GM12891 (cell line): Measurements from ENCODE around the gene SFN.

Source experiments
- DNase-seq: peaks from one replicate; pipeline ENCODE4 v3.0.0; 2011; ENCODE audit warnings: low spot score; ENCODE audit not compliant: insufficient read length
- FAIRE-seq: peaks from 2 replicates; lab custom pipeline; 2011; peaks lifted over from hg19 to GRCh38; lab: Jason Lieb, UNC
- PAX5 ChIP-seq: IDR thresholded peaks from 2 replicates; pipeline ENCODE4 v1.6.1; 2011; ENCODE audit warnings: low read length, moderate library complexity, mild to moderate bottlenecking; ENCODE audit not compliant: insufficient read depth, severe bottlenecking
- POLR2A ChIP-seq: IDR thresholded peaks from 2 replicates; pipeline ENCODE4 v1.6.1; 2011; ENCODE audit warnings: low read depth, low read length, control low read depth
- POLR2AphosphoS5 ChIP-seq: IDR thresholded peaks from 2 replicates; pipeline ENCODE4 v1.6.1; 2011; ENCODE audit warnings: low read depth, low read length, control low read depth
- POU2F2 ChIP-seq: IDR thresholded peaks from 2 replicates; pipeline ENCODE4 v1.6.1; 2011; ENCODE audit warnings: low read depth, mild to moderate bottlenecking, control low read depth, low read length, moderate library complexity
- SPI1 ChIP-seq: IDR thresholded peaks from 2 replicates; pipeline ENCODE4 v1.6.1; 2011; ENCODE audit warnings: low read depth, low read length, control low read depth
- TAF1 ChIP-seq: IDR thresholded peaks from 2 replicates; pipeline ENCODE4 v1.6.1; 2011; ENCODE audit warnings: low read depth, low read length, control low read depth

SFN gene

DNA sequence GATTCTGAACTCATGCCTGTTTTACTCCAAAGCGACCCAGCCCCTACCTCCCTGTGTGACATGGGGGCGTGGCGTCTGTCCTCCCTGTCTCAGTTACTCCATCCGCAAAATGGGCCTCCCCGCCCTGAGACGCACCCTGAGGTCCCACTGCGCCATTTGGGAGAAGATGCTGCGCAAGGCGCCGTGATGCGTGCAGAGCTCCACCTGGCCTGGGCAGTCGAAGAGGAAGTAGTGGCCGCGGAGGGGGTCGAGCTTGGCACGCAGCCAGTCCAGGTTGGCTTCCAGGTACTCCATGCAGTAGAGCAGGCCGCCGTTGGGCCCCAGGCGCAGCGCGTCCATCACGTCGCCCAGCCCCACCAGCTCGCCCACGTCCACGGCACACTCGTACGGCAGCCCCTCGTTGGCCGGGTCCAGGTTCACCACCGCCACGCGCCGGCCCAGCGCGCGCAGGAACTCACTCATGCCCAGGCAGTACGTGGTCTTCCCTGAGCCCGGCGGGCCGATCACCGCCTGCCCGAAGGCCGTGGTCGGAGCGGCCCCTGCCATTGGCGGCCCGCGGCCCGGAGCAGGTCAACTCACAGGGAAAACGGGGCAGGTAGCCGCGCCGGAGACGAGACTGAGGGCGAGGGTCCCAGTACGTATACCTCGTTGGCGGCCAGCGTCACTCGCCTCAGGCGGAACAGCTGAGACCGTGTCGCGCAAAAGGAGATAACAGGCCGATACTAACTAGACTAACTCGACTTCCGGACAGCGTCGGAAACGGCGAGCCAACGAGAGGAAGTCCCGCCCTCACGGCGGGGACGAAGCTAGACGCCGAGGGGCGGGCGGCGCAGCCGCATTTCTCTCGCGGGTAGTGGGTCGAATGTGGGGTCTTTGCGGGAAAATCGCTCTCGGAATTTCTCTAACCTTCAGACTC, 26.9 kb downstream of the SFN start, which contains the start of gene GPN2:
Gene GPN2, minus strand, starts transcription at position 733 of the 916 bp plus-strand sequence. Its CDS starts 187 bp downstream, at position 546.
- peak; percentile 99 for FAIRE-seq
- peak; percentile 93 for DNase-seq
- TF ChIP-seq SPI1 (peak; percentile 79), POLR2AphosphoS5 (peak; percentile 97), TAF1 (peak; percentile 73), POU2F2 (peak; percentile 64; the same call in 1 of the 2 replicates), POLR2A (peak; percentile 96), PAX5 (no peak)

DNA sequence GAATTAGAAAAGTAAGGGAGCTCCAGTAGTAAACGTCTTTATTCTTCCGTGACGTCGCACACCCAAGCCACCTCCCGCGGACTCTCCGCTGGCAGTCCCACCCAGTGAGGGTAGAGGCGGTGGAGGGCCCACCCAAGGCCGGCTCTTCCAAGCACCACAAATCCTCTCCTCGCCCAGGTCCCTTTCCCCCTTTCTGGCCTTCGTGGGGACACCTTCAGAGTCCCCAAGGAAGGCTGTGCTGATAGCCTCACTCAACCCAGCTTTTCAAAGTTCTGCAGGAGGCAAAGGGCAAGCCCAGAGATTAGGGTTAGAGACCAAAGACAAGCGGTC, 27.5 kb downstream of the SFN start:
- FAIRE-seq (no peak), DNase-seq (no peak)
- TF ChIP-seq PAX5 (no peak), TAF1 (no peak), POLR2A (no peak), POU2F2 (no peak), POLR2AphosphoS5 (no peak), SPI1 (no peak)

DNA sequence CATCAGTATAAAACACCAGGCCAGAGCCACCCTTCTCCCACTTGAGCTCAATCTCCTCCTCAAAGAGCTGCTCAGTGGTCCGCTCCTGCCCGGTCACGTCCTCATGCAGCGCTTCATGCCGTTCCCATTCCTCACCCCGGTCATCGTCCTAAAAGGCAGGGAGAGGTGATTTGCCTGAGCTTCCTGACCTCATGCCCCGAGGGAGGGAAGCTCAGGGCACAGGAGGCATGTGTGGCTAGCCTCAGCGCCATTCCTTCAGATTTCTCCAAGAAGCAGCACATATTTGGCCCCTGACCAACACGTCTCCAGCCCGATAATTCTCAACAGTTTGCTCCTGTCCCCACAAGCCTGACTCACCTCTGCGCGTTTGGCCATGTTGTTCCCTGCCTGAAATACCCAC, 31.3 kb downstream of the SFN start:
- TF ChIP-seq PAX5 (no peak), POLR2AphosphoS5 (no peak)
- no peak for FAIRE-seq
- DNase-seq = no peak

DNA sequence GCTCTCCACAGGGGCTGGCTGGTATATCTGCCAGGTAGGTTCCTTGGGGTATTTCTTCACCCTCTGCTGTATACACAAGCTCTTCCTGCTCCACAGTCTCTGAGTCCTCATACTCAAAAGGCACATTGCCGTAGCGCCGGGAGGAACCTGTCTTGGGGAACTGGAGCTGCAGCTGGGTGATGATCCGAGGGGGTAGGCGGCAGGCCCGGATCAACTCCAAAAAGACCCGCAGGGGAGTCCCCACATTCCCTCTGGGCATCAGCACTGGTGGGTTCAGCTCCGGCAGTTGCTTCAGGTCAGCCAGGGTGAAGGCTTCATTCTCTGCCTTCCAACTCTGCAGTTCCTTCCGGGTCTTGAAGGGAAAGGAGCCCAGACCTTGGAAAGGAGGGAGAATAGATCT, 34.4 kb downstream of the SFN start:
- DNase-seq (no peak), FAIRE-seq (no peak)

DNA sequence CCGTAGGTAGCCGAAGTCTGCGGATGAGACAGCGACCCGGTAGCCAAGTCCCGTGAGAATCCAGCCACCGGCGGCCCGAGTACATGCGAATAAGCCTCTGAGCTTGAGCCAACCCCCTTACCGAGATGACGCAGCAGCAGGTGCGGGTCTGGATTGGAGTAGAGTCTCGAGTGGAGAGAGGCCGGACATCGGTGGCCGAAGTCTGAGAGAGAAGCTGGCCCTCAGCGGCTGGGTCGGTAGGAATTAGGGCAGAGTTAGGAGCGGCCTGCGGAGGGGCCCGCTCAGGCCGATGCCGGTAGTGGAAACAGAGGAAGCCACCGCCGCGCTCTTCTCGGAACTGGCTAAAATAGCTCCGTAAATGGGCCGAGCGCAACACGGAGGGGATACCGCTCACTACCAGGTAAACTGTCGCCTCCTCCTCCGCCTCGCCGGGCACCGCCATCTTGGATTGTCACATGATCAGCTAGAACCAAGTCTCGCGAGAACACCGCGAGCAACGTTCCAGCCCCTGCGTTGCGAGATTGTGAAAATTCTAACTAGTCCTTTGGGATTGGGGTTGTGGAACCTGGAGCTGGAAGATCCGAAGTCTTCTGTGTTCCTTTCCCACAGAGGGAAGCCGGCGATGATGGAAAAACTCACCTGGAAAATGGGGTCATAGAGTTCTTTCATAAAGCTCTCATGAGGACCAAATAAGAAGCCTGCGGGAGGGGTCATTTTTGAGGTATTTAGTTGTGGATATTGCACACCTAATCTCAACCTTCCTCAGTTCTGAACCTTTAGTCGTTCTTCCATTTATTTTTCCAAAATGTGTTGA, 37.3 kb downstream of the SFN start, which contains the start of gene GPATCH3:
Gene GPATCH3, minus strand, starts transcription at position 467 of the 814 bp plus-strand sequence. Its CDS starts 25 bp downstream, at position 442.
- peak; percentile 76 for DNase-seq
- FAIRE-seq = peak; percentile 98
- TF ChIP-seq POLR2AphosphoS5 (peak; percentile 91), POU2F2 (peak; percentile 74), POLR2A (peak; percentile 98), SPI1 (no peak), TAF1 (peak; percentile 99), PAX5 (no peak)

More for the DNA sequence above, 34.4 kb downstream of the SFN start:
- TF ChIP-seq PAX5 (no peak), TAF1 (no peak), POU2F2 (no peak), POLR2AphosphoS5 (no peak), POLR2A (no peak)

DNA sequence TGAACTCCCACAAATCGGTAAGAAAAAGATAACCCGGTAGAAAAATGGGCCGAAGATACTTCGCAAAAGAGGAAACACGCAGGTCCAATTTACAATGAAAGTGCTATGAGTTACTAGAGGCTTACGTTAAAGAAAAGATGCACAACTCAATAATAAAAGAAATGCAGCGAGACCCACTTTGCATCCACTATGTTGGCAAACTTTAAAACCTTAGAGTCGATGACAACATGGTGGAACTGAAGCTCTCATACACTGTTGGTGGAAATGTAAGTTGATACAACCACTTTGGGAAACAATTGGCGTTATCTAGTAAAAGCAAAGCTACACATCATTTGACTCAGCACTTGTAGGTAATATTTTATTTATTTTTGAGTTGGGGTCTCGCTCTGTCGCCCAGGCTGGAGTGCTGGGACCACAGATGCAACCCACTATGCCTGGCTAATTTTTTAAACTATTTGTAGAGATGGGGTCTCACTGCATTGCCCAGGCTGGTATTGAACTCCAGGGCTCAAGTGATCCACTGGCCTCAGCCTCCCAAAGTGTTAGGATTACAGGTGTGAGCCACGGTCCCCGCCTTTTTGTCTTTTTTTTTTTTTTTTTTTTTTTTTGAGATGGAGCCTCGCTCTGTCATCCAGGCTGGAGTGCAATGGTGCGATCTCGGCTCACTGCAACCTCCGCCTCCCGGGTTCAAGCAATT, 38.0 kb downstream of the SFN start:
- DNase-seq (no peak), FAIRE-seq (peak; percentile 26)
- no peak for TF ChIP-seq POLR2A
- no peak for TF ChIP-seq PAX5
- no peak for TF ChIP-seq POU2F2
- TF ChIP-seq TAF1 = no peak
- TF ChIP-seq SPI1 = no peak
- TF ChIP-seq POLR2AphosphoS5 = no peak

DNA sequence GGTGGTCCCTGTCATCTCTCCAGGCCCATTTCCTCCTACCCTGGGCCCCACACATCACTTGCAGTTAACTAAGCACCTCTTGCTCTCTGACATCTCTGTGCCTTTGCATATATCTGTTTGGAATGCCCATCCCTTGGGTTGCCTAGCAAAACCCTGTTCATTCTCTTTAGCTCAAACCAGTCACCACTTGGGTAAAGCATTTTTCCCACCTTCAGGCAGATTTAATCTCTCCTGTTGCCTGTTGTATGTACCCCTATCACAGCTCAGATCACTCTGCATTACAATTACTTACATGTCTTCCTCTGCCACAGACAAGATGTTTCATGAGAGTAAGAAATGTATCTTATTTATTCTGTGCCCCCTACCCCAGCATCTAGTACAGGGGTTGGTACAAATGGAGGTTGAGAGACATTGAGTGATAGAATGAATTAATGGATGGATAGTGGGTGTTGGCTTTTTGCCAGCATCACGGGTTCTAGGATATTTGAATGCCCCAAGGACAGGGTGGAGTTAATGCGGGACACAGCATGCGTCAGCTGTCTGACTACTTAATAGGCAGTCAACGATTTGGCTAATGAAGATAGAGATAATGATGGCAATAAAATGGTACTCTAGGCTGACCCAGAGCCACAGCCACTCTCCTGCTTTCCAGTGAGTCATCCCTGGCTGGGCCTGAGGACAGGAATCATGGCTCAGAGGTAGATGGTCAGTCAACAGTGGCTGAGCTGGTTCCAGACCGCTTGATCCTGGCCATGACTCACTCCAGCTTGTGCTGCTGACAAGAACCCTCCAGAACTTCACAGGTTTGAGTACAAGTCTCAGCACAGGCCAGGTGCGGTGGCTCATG, 44.3 kb downstream of the SFN start:
- DNase-seq = no peak
- FAIRE-seq = no peak

DNA sequence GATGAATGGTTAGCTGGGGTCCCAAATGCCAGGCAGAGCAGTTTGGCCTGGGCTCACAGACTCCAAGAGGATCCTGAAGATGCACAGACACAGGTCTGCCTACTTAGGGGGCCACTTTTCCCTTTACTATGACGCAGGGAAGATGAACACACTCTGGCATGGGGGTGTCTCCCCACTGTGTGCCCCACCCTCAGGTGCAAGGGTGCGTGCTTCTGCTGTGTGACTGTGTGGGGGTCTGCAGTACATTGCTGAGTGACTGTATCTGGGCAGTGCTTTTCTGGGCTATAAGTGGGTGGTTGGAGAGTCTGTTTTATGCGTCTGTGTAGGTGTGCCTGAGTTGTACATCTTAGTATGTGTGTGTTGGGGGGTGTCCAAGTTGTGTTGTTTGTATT, 47.0 kb downstream of the SFN start:
- TF ChIP-seq POLR2AphosphoS5 (no peak), TAF1 (no peak), POU2F2 (no peak), PAX5 (no peak), POLR2A (no peak), SPI1 (no peak)
- FAIRE-seq = no peak
- no peak for DNase-seq

More for the DNA sequence above, 44.3 kb downstream of the SFN start:
- no peak for TF ChIP-seq PAX5
- TF ChIP-seq SPI1 = no peak
- no peak for TF ChIP-seq TAF1
- TF ChIP-seq POLR2A = no peak
- no peak for TF ChIP-seq POLR2AphosphoS5
- no peak for TF ChIP-seq POU2F2
